ENCODE results near the gene OR13D1.

Gene OR13D1

GRCh38 chr9:104711604-104712003 lies 17.3 kb downstream of the OR13D1 start:
- no peak for TF ChIP-seq CTCF (conservative IDR thresholded peaks at IDR 0.05; ENCODE audit: low read depth, low read length)
- H3K4me3 ChIP-seq (ENCODE audit: low read depth, low read length): no peak overlapping the region
- DNase-seq (ENCODE audit: low read depth): no peak

- no peak for TF ChIP-seq CTCF (conservative IDR thresholded peaks at IDR 0.05; ENCODE audit: low read depth, low read length)
- no peak for DNase-seq (ENCODE audit: low read depth)
- H3K4me3 ChIP-seq (ENCODE audit: low read depth, low read length): no peak overlapping the region
Observed at GRCh38 chr9:104725014-104725413, 30.7 kb downstream of the OR13D1 start.

- DNase-seq (ENCODE audit: low read depth): no peak
- TF ChIP-seq CTCF (conservative IDR thresholded peaks at IDR 0.05; ENCODE audit: low read depth, low read length): no peak
- no peak overlapping the region for H3K4me3 ChIP-seq (ENCODE audit: low read depth, low read length)
Observed at GRCh38 chr9:104738452-104738851, 44.1 kb downstream of the OR13D1 start.

DNA sequence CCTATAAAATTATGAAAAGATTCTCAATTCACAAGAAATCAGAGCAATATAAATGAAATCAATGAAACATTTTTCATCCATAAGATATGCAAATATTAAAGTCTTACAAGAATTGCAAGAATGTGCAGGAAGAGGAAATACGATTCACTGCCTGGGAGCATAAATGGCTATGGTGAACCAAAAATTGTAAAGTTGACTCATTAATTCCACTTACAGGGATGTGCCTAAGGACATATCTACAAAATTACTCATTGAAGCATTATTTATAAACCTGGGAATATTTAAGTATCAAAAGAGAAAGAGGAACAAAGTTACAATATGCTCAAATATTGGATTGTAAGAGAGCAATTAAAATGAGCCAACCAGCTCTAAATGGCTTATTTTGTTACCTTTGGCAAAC lies 46.3 kb downstream of the OR13D1 start:
- no peak overlapping the region for H3K4me3 ChIP-seq (ENCODE audit: low read depth, low read length)
- DNase-seq (ENCODE audit: low read depth): peak; percentile 55
- no peak for TF ChIP-seq CTCF (conservative IDR thresholded peaks at IDR 0.05; ENCODE audit: low read depth, low read length)

GRCh38 chr9:104743376-104743985 lies 49.2 kb downstream of the OR13D1 start:
- DNase-seq (ENCODE audit: low read depth): peak; percentile 86
- no peak overlapping the region for H3K4me3 ChIP-seq (ENCODE audit: low read depth, low read length)
- TF ChIP-seq CTCF (conservative IDR thresholded peaks at IDR 0.05; ENCODE audit: low read depth, low read length): peak; percentile 63
